Activated T-helper 1 cell treated with anti-CD3 and anti-CD28 coated beads, Interleukin-2, amount 50 U/mL, for 16 hours (primary cell): Measurements from ENCODE around the gene SPTB.

Experiments
- DNase-seq, 2 donors: peaks; one replicate each; pipeline ENCODE4 v3.0.0-alpha.2; 2020; ENCODE audit warnings: low read depth in 1 of 2, low spot score in 1 of 2

SPTB gene

GRCh38 chr14:64792871-64793560 is 86.7 kb downstream of the SPTB start:
- no peak for DNase-seq

GRCh38 chr14:64792231-64792630 is 87.5 kb downstream of the SPTB start:
- DNase-seq: no peak

- no peak for DNase-seq
Observed at GRCh38 chr14:64790478-64790877, 89.2 kb downstream of the SPTB start.

GRCh38 chr14:64789696-64790095 is 90.0 kb downstream of the SPTB start:
- DNase-seq: no peak

DNA sequence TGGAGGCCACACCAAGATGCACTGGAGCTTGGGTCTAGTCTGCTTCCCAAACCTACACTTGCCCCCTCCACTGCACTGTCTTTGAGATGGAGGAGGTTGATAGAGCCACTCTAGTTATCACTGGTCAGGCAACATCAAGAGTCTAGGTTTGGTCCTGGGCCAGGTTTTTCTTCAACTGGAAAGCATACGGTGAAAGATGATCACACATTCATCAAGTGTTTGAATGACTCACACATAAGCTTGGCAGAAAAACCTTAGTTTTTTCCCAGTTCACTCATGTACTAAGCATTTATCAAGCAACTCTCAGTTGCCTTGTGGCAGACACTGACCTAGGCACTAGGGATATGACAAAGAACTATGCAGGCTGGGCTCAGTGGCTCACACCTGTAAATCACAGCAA is 91.0 kb downstream of the SPTB start:
- DNase-seq: no peak

DNA sequence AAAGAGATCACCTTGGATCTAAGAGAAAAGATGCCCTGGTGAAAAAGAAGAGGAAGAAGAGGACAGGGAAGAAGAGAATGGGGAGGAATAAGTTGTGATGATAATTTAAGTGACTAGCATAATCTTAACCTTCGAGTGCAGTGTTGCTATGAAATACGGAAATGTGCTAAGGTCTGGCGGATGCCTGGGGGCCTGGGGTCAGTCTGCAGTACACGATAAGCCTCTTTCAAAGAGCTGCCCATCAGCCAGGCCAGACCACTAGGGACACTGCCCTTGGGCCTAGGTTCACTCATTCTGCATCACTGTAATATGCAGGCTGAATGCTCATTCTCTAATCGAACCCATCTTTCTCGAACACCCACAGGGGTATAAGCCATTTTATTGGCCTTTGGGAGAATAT is 92.1 kb downstream of the SPTB start:
- no peak for DNase-seq

- DNase-seq: no peak
Observed at GRCh38 chr14:64786296-64787149, 93.2 kb downstream of the SPTB start.

DNA sequence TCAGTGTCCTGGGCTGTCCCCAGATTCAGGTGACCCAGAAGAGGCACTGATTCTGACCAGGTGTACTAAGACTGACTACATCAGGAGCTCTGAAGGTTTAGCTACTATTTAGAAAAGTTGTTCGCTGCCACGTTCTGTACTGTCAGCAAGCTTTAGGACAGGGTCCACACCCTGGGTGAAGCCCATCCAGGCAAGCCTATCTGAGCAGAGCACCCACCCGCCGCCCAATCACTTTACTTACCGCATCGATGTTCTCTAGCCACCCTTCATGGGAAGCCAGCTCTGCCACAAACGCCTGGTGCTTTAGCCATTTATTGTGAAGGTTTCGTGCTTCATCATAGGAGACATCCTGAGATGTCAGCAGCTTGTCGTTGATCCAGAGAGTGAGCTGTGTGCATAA is 95.7 kb downstream of the SPTB start:
- no peak for DNase-seq

DNA sequence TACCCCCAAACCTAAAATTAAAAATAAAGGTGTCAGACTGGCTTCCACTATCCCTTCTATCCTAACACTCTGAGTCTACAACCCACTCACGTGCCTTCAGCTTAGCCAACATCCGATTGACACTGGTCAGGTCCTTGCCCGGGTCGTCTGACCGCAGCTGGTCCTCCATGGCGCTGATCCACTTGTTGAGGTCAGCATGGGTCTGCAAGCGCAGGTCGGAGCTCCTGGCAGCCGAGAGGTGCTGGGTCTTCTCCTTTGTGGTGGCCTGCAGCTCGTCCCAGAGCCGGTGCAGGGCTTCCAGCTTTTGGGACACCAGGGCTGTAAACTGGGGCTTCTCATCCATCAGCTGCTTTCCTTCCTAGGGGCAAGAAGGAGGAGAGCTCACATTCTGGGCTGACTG is 97.5 kb downstream of the SPTB start:
- no peak for DNase-seq

- DNase-seq: no peak
Observed at GRCh38 chr14:64779472-64779871, 100.2 kb downstream of the SPTB start.

DNA sequence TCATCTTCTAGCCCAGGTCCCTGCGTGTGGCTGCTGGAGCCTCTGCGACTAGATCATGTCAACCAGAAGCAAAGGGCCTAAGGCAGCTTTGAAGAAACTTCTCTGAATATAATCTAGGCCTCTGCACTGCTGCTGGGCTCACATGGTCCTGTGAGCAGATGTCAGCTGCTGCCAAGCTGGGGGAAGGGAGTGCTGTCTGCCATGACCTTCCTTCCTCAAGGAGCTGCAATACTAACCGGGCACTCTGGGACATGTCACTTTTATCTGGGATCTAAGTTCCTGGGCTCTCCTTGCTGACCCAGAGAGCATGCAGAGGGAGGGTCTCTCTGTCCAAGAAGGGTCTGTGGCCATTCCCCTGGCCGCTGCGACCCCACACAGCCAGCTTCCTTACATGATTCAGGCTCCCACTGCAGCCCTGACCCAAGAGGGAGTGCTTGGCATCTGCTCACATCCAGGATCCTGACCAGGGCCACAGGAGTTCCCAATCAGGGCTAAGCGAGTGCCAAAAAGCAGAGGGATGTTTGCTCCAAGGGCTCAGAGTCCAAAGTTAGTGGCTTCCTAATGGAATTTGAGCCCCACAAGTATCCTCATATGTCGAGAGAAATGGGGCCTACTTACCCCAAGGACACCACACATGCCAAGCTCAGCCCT is 101.5 kb downstream of the SPTB start:
- no peak for DNase-seq

DNA sequence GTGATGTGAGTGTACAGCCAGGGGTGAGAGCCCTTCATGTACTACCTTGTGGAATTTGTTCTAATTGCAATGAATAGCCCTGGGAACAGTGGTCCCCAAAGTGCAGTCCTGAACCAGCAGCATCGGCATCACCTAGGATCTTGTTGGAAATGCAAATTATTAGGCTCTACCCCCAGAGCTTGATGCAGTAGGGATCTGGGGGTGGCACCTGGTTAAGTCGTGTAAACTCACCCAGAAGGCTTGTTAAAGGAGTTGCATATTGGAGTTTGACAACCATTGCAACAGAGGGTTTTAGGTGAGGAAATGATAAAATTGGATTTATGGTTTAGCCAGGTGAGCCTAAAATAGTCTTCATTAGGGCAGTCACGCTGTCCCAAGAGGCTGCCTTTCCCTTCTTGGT is 102.2 kb downstream of the SPTB start:
- no peak for DNase-seq

DNA sequence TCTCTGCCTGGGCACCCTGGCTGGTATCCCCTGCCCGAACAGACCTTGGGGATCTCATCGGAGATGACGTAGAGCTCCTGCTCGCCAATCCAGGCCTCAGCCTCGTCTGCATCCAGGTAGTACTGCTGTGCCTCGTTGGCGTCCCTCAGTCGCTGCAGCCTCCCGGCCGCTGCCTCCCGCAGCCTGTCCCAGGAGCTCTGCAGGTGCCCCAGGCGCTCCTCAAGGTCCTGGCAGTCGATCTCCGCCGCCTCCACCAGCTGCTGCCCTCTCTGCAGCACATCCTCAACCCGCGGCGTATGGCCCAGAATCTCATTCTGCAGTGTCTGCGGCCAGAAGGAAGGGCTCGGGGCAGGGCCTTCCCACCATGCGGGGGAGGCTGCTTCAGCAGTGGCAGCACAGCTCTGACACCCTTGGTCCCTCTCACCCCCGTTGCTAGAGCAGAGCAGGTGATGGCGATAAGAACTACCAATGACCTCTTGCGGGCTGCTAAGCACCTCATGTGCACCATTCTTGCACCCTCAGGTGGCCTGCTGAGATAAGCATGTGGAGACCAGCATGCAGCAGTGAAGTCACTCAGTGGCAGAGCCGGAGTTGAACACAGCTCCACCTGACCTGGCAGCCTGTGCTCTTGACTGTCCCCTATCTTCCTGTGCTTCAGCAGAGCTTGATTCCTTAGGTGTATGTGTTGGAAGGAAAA is 104.5 kb downstream of the SPTB start:
- no peak for DNase-seq

DNA sequence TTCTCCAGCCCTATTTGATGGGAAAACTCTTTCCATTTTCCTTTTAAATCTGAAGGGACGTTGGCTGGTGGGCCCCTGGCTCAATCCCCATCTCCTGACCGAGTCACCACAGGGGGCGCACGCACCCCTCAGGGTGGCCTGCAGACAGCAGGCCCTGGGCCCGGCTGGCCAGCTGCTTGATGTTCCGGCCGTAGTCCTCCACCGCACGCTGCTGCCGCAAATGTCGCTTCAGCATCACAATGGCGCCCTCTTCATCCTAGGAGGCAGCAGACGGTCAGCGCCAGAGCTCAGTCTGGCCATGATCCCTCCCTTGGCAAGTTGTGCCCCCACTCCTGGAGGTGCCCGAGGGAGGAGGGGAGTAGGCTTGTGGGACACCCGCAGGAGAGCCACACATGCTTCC is 105.4 kb downstream of the SPTB start:
- no peak for DNase-seq

- no peak for DNase-seq
Observed at GRCh38 chr14:64773577-64773976, 106.1 kb downstream of the SPTB start.

GRCh38 chr14:64773046-64773445 is 106.7 kb downstream of the SPTB start:
- DNase-seq: no peak

DNA sequence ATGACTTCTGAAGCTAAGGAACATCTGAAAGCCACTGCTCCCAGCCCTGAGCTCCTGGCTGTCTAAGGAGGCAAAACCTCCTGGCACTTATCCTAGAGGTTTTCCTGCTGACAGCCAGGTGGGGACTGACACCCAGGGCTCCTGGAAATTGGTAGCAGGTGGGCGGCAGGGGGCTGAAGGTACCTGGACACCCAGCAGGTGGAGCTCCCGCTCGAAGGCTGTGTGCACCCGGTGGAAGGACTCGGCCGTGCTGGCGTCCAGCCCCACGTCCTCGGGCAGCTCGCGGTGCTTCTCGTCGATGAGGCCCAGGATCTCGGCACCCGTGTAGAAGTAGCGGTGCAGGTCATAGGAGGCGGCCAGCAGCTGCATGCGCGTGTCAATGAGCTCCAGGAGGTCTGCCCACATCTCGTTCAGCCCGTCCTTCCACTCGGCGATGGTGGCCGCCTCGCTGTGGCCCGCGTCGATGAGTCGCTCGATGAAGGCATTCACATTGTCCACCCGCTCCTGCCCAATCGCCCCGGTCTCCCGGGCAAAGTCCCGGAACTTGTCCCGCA is 107.2 kb downstream of the SPTB start:
- DNase-seq: no peak

DNA sequence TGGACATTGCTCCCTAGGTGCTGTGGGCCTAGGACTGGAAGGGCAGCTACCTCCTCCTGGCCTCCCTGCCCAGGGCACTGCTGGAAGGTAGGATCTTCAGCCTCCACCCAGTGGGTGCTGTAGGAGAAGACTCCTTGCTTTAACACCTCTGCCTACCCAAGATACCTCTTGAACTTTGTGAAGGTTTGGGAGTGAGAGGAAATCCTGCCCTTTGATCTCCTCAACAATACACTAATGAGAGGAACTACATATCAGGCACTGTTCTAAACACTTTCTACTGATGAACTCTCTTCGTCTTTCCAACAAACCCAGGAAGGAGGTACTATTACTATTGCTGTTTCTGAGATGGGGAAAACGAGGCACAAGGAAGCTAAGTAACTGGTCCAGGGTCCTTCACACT is 108.5 kb downstream of the SPTB start:
- no peak for DNase-seq

- DNase-seq: no peak
Observed at GRCh38 chr14:64770751-64771150, 109.0 kb downstream of the SPTB start.

DNA sequence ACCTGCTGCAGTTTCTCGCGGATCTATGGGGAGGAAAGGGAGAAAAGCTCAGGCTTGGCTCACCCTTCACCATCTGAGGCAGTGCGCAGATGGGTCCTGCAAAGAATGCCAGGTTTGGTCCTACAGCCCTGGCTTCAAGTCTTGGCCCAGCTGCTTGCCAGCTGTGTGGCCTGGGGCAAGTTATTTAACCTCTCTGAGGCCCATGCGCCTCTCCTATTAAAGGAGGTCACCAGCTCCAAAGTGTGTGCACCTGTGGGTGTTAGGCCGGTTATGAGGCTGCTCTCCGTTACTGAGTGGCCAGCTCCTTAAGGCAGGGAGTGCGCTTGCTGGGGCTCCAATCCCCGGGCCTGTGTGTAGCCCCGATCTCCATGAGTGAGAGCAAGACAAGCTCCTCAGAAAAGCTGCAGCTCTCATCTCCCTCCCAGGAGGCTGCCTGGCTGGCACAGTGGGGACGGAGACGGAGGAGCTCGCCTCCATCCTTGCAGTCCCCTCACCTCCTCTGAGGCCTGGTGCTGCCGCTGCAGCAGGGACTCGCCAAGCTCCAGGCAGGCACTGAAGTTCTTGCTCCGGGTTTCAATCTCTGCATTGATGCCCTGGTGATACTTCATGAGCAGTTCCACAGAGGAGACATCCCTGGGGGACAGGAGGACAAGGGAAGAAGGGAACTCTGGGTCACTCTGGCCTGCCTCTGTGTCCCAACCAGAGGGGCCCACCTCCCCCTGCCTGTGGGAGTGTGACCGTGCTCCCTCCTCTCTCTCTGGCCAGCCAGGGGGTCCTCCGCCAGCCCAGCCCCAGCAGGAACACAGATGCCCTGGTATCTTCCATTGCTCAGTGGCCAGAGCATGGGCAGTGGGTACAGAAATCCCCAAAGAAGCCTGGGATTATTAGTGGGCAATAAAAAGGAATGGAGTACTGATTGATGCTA is 110.3 kb downstream of the SPTB start:
- no peak for DNase-seq
